SK-N-SH (cell line): ENCODE measurements around the gene MAST4. TPM values are rescaled to one million over a fixed set of nuclear protein-coding genes. Genes with fewer than 3 reads are reported as not detected.

ENCODE experiments used
- CTCF ChIA-PET: fragments of 300-600, 350-600 bp; formaldehyde crosslinking; extraction: SDS; loops from one replicate; lab custom pipeline; 2021; lab: Yijun Ruan, JAX
- POLR2A ChIA-PET: fragments of 350-600 bp; sonication (Branson Sonifier 250); formaldehyde crosslinking; extraction: SDS; loops from one replicate; lab custom pipeline; 2020; ENCODE audit warnings: antibody characterized with exemption, inconsistent platforms; lab: Yijun Ruan, JAX
- DNase-seq: peaks from one replicate; pipeline ENCODE4 v3.0.0; 2012
- H2AFZ ChIP-seq: fragments of 200-600 bp; sonication (generic); 2 replicates; pipeline ENCODE4 v1.8.1; 2016; ENCODE audit warnings: antibody characterized with exemption, mild to moderate bottlenecking, low read depth
- H3F3A ChIP-seq: fragments of 200-600 bp; sonication (generic); replicated peaks from 2 replicates; pipeline ENCODE3; 2016; ENCODE audit warnings: antibody characterized with exemption, mild to moderate bottlenecking; ENCODE audit not compliant: insufficient read depth
- H3K27ac ChIP-seq, 2 experiments: fragments of 200-500 bp in 1 of 2; fragments of 200-600 bp in 1 of 2; sonication (Bioruptor generic) in 1 of 2; sonication (generic), shearing (Covaris generic) in 1 of 2; 2 replicates each; pipeline versions ENCODE4 v1.5.1 to v1.6.1; 2014 to 2016; ENCODE audit warnings: low read depth in 2 of 2, inconsistent platforms in 1 of 2, low read length in 1 of 2, mild to moderate bottlenecking in 1 of 2, mixed read lengths in 1 of 2
- H3K27me3 ChIP-seq: fragments of 200-600 bp; sonication (generic), shearing (Covaris generic); 2 replicates; pipeline ENCODE4 v1.6.1; 2016; ENCODE audit warnings: mixed run types; ENCODE audit not compliant: insufficient read depth
- H3K36me3 ChIP-seq, 2 experiments: fragments of 200-500 bp in 1 of 2; fragments of 200-600 bp in 1 of 2; sonication (Bioruptor generic) in 1 of 2; sonication (generic) in 1 of 2; replicated peaks in 1 of 2; 2 replicates each; pipeline versions ENCODE3 to v1.5.1; 2014 to 2016; ENCODE audit warnings: low read length in 1 of 2, mild to moderate bottlenecking in 1 of 2; ENCODE audit not compliant: insufficient read depth in 2 of 2, control insufficient read depth in 1 of 2
- H3K4me1 ChIP-seq, 2 experiments: fragments of 200-500 bp in 1 of 2; fragments of 200-600 bp in 1 of 2; sonication (Bioruptor generic) in 1 of 2; sonication (generic), shearing (Covaris generic) in 1 of 2; 2 replicates each; pipeline versions ENCODE4 v1.5.1 to v1.6.1; 2014 to 2016; ENCODE audit warnings: low read depth in 1 of 2, low read length in 1 of 2, mixed run types in 1 of 2; ENCODE audit not compliant: insufficient read depth in 2 of 2, control insufficient read depth in 1 of 2
- H3K4me2 ChIP-seq: fragments of 200-600 bp; sonication (generic), shearing (Covaris generic); 2 replicates; pipeline ENCODE4 v1.6.1; 2017; ENCODE audit warnings: mixed run types
- H3K4me3 ChIP-seq, 2 experiments: fragments of 200-500 bp in 1 of 2; fragments of 200-600 bp in 1 of 2; sonication (Bioruptor generic) in 1 of 2; sonication (generic), shearing (Covaris generic) in 1 of 2; 2 replicates each; pipeline versions ENCODE4 v1.5.1 to v1.8.1; 2014 to 2016; ENCODE audit warnings: low read depth in 2 of 2, inconsistent platforms in 1 of 2, low read length in 1 of 2, mild to moderate bottlenecking in 1 of 2, mixed read lengths in 1 of 2, moderate library complexity in 1 of 2
- H3K79me2 ChIP-seq: fragments of 200-600 bp; sonication (generic); 2 replicates; pipeline ENCODE4 v1.8.1; 2017; ENCODE audit warnings: mild to moderate bottlenecking; ENCODE audit not compliant: insufficient read depth
- H3K9ac ChIP-seq: fragments of 200-600 bp; sonication (generic); 2 replicates; pipeline ENCODE4 v1.6.1; 2017; ENCODE audit warnings: mixed run types
- H3K9me2 ChIP-seq: fragments of 200-600 bp; sonication (generic); 2 replicates; pipeline ENCODE4 v1.6.1; 2017; ENCODE audit warnings: mixed run types
- H3K9me3 ChIP-seq: fragments of 200-600 bp; sonication (generic); 2 replicates; pipeline ENCODE4 v1.6.1; 2017; ENCODE audit warnings: mixed run types, mild to moderate bottlenecking, moderate library complexity
- H4K20me1 ChIP-seq: fragments of 200-600 bp; sonication (generic); 2 replicates; pipeline ENCODE4 v1.6.1; 2017; ENCODE audit warnings: mild to moderate bottlenecking, mixed run types; ENCODE audit not compliant: insufficient read depth
- FOXM1 ChIP-seq: IDR thresholded peaks from 2 replicates; pipeline ENCODE4 v1.4.0; 2012; ENCODE audit warnings: low read depth, mild to moderate bottlenecking
- IRF3 ChIP-seq: fragments of 150-350 bp; IDR thresholded peaks from 2 replicates; pipeline ENCODE4 v1.6.1; 2016; ENCODE audit warnings: mild to moderate bottlenecking, low read depth, low read length
- JUND ChIP-seq: IDR thresholded peaks from 2 replicates; pipeline ENCODE4 v1.4.0; 2012
- MEF2A ChIP-seq: IDR thresholded peaks from 2 replicates; pipeline ENCODE4 v1.4.0; 2012; ENCODE audit warnings: low read depth, borderline replicate concordance
- MXI1 ChIP-seq: IDR thresholded peaks from 2 replicates; pipeline ENCODE4 v1.6.1; 2012; ENCODE audit warnings: mild to moderate bottlenecking, low read depth, low read length, improper control_type of control experiment
- RAD21 ChIP-seq: IDR thresholded peaks from 2 replicates; pipeline ENCODE4 v1.6.1; 2012; ENCODE audit warnings: mild to moderate bottlenecking, low read length
- RCOR1 ChIP-seq: fragments of 150-350 bp; IDR thresholded peaks from 2 replicates; pipeline ENCODE4 v1.6.1; 2017; ENCODE audit warnings: antibody characterized with exemption, low read length
- REST ChIP-seq: IDR thresholded peaks from 2 replicates; pipeline ENCODE4 v1.6.1; 2012; ENCODE audit warnings: mild to moderate bottlenecking, low read depth, low read length, moderate library complexity
- RFX5 ChIP-seq: IDR thresholded peaks from 2 replicates; pipeline ENCODE4 v1.6.1; 2012; ENCODE audit warnings: mild to moderate bottlenecking, improper control_type of control experiment, low read length
- SIN3A ChIP-seq: IDR thresholded peaks from 2 replicates; pipeline ENCODE4 v1.6.1; 2012; ENCODE audit warnings: low read depth, mild to moderate bottlenecking, low read length, moderate library complexity, borderline replicate concordance
- YY1 ChIP-seq: IDR thresholded peaks from 2 replicates; pipeline ENCODE4 v1.4.0; 2012; ENCODE audit warnings: low read depth, mild to moderate bottlenecking
- ZBTB33 ChIP-seq: IDR thresholded peaks from 2 replicates; pipeline ENCODE4 v1.4.0; 2012; ENCODE audit warnings: low read depth, borderline replicate concordance
- WGBS: methylation state at CpG from one replicate; pipeline ENCODE4 v1.1.6; 2017; ENCODE audit warnings: low lambda C conversion rate; 5-methylcytosine and 5-hydroxymethylcytosine counted together
- polyA plus RNA-seq, 3 experiments: library from polyadenylated mRNA; depleted of rRNA; stranded (reverse); fragments of >200 nt; gene quantifications; 2 replicates each; pipeline ENCODE4 v1.2.3, GENCODE V29; 2012

The MAST4 gene
- polyA plus RNA-seq, 1 of the 3 experiments (the other 2 are of a cell fraction), result 2.2 TPM

DNA sequence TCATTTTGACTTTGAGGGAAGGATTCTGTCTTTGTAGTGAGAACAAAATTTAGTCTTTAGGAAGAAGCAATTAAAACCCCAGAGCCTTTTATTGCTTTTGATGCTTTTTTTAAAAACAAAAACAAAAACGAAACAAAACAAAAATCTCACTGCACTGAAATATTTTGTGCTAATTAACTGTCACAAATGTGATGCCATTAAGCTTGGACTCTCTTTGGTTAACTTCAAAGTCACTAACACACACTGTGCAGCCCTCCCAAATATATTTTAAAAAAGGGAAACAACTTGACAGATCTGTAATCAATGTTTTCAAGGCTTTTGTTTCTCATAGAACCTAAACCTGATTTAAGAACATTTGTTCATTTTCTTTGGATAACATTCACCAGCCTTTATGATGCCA lies 290.7 kb downstream of the MAST4 start:
- Histone ChIP-seq H3K9me3 (no peaks in the 10 kb centered on the region), H3K4me2 (no peak overlapping the region), H3K79me2 (no peaks in the 10 kb centered on the region), H3K4me1 (0 out of 4 replicates have a peak, but pooled peaks cover 0 to 4% of the 10 kb centered on the region in 2 experiments), H3K27me3 (no peaks in the 10 kb centered on the region), H3K9me2 (no peaks in the 10 kb centered on the region), H3F3A (no peaks in the 10 kb centered on the region), H3K36me3 (no peaks in the 10 kb centered on the region), H3K4me3 (no peak overlapping the region), H4K20me1 (no peaks in the 10 kb centered on the region), H3K27ac (no peak overlapping the region), H2AFZ (no peak overlapping the region), H3K9ac (no peak overlapping the region)
- 16% methylated on average over 1 of the region's 1 CpG for WGBS
- no peak for DNase-seq
- CTCF ChIA-PET, result interaction anchor here (0.6 kb wide), 1 partner anchor 8 kb away, joined by 3 read pairs; no protein-coding TSS in a partner anchor
- POLR2A ChIA-PET, result no interaction called here
- TF ChIP-seq RAD21 (no peak), IRF3 (no peak), FOXM1 (no peak), MEF2A (no peak), ZBTB33 (no peak), REST (no peak), YY1 (no peak)

DNA sequence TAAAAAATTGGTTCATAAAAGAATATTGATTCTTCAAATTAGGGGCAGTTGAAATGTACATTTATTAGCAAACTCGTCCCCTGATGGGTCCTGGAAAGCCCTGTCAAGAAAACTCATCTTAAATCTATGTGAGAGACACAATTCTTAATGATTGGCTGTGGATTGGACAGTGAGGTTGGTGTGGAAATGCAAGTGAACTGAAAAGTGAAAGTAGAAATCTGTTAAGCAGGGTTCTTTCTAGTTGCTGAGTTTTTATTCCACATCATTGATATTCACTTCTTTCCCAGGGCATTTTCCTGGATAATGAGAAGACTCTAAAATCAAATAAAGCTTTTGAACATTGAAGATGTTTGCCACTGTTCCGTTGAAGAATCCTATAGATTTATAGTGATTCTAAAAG lies 292.4 kb downstream of the MAST4 start:
- DNase-seq, result no peak
- Histone ChIP-seq H2AFZ (no peak overlapping the region), H3K36me3 (no peaks in the 10 kb centered on the region), H3K4me2 (no peak overlapping the region), H3K9me3 (no peaks in the 10 kb centered on the region), H3K79me2 (no peaks in the 10 kb centered on the region), H3K27ac (no peak overlapping the region), H3K9ac (no peak overlapping the region), H4K20me1 (no peaks in the 10 kb centered on the region), H3K27me3 (no peaks in the 10 kb centered on the region), H3K9me2 (no peaks in the 10 kb centered on the region), H3K4me1 (peaks cover 0 to 2% of the 10 kb centered on the region in 2 experiments; a peak in 1 of 4 replicates), H3F3A (no peaks in the 10 kb centered on the region), H3K4me3 (no peak overlapping the region)
- ChIA-PET CTCF (interaction anchor here (0.8 to 1.0 kb wide), 2 partner anchors 9 to 16 kb away, joined by 3 read pairs; no protein-coding TSS in a partner anchor), POLR2A (no interaction called here)
- whole genome bisulfite sequencing, result 18% methylated on average over 2 of the region's 2 CpGs
- TF ChIP-seq JUND, result no peak
- no peak for TF ChIP-seq FOXM1
- no peak for TF ChIP-seq MXI1
- TF ChIP-seq RAD21, result no peak
- no peak for TF ChIP-seq SIN3A
- TF ChIP-seq RFX5, result no peak
- TF ChIP-seq RCOR1, result no peak
